ENCODE data around the gene LHFPL2.
A peak's percentile ranks its signal among the peaks of the same experiment; 100 is the strongest.

The LHFPL2 gene

GRCh38 chr5:78523314-78524193, 125.0 kb downstream of the LHFPL2 start:
- H3K9me3 Mint-ChIP-seq, result no peaks in the 10 kb centered on the region
- ATAC-seq (replicated peaks) (no peak), DNase-seq (no peak)
- peaks cover 0 to 2% of the 10 kb centered on the region in 2 donors for H3K4me1 Mint-ChIP-seq (ENCODE audit: low read depth in 2 of 2)
- H3K27ac Mint-ChIP-seq, result no peak overlapping the region
- no peak overlapping the region for H3K4me3 Mint-ChIP-seq
- H3K27me3 Mint-ChIP-seq, result peaks cover 53 to 71% of the 10 kb centered on the region in 2 donors
- no peaks in the 10 kb centered on the region for H3K36me3 Mint-ChIP-seq (ENCODE audit: insufficient read depth)

- ATAC-seq (replicated peaks) (no peak), DNase-seq (no peak)
- Mint-ChIP-seq H3K9me3 (no peaks in the 10 kb centered on the region), H3K4me3 (no peak overlapping the region), H3K27me3 (peaks cover 62 to 66% of the 10 kb centered on the region in 2 donors), H3K36me3 (ENCODE audit: insufficient read depth) (no peaks in the 10 kb centered on the region), H3K4me1 (ENCODE audit: low read depth in 2 of 2) (peaks cover 0 to 2% of the 10 kb centered on the region in 2 donors), H3K27ac (no peak overlapping the region)
Observed at GRCh38 chr5:78522476-78523260, 125.9 kb downstream of the LHFPL2 start.

GRCh38 chr5:78521455-78521854, 127.1 kb downstream of the LHFPL2 start:
- no peak for ATAC-seq (replicated peaks)
- Mint-ChIP-seq H3K27ac (no peak overlapping the region), H3K27me3 (peaks cover 71 to 72% of the 10 kb centered on the region in 2 donors), H3K4me3 (no peak overlapping the region), H3K36me3 (ENCODE audit: insufficient read depth) (no peaks in the 10 kb centered on the region), H3K9me3 (no peaks in the 10 kb centered on the region), H3K4me1 (ENCODE audit: low read depth in 2 of 2) (peaks cover 0 to 2% of the 10 kb centered on the region in 2 donors)
- DNase-seq, result no peak

- DNase-seq (no peak), ATAC-seq (replicated peaks) (no peak)
- peaks cover 75 to 80% of the 10 kb centered on the region in 2 donors for H3K27me3 Mint-ChIP-seq
- no peaks in the 10 kb centered on the region for H3K36me3 Mint-ChIP-seq (ENCODE audit: insufficient read depth)
- H3K4me1 Mint-ChIP-seq (ENCODE audit: low read depth in 2 of 2), result no peaks in the 10 kb centered on the region
- no peaks in the 10 kb centered on the region for H3K9me3 Mint-ChIP-seq
- no peak overlapping the region for H3K4me3 Mint-ChIP-seq
- no peak overlapping the region for H3K27ac Mint-ChIP-seq
Observed at GRCh38 chr5:78519198-78519941, 129.2 kb downstream of the LHFPL2 start.

- ATAC-seq (replicated peaks) (no peak), DNase-seq (no peak)
- Mint-ChIP-seq H3K9me3 (no peaks in the 10 kb centered on the region), H3K36me3 (ENCODE audit: insufficient read depth) (no peaks in the 10 kb centered on the region), H3K27ac (no peak overlapping the region), H3K27me3 (peaks cover 78 to 82% of the 10 kb centered on the region in 2 donors), H3K4me3 (no peak overlapping the region), H3K4me1 (ENCODE audit: low read depth in 2 of 2) (no peaks in the 10 kb centered on the region)
Observed at GRCh38 chr5:78518365-78519197, 130.0 kb downstream of the LHFPL2 start.

GRCh38 chr5:78515670-78516069, 132.9 kb downstream of the LHFPL2 start:
- no peaks in the 10 kb centered on the region for H3K4me1 Mint-ChIP-seq (ENCODE audit: low read depth in 2 of 2)
- no peak overlapping the region for H3K27ac Mint-ChIP-seq
- DNase-seq (no peak), ATAC-seq (replicated peaks) (no peak)
- no peaks in the 10 kb centered on the region for H3K9me3 Mint-ChIP-seq
- H3K36me3 Mint-ChIP-seq (ENCODE audit: insufficient read depth), result no peaks in the 10 kb centered on the region
- H3K27me3 Mint-ChIP-seq, result peaks cover 76 to 85% of the 10 kb centered on the region in 2 donors
- H3K4me3 Mint-ChIP-seq, result no peak overlapping the region

GRCh38 chr5:78514427-78515330, 133.9 kb downstream of the LHFPL2 start:
- Mint-ChIP-seq H3K36me3 (ENCODE audit: insufficient read depth) (no peaks in the 10 kb centered on the region), H3K27ac (no peak overlapping the region), H3K27me3 (peaks cover 72 to 79% of the 10 kb centered on the region in 2 donors), H3K4me1 (ENCODE audit: low read depth in 2 of 2) (peaks cover under 1% of the 10 kb centered on the region in 2 donors), H3K4me3 (no peak overlapping the region), H3K9me3 (no peaks in the 10 kb centered on the region)
- ATAC-seq (replicated peaks) (no peak), DNase-seq (no peak)

GRCh38 chr5:78513441-78513840, 135.1 kb downstream of the LHFPL2 start:
- H3K27me3 Mint-ChIP-seq, result peaks cover 72 to 79% of the 10 kb centered on the region in 2 donors
- ATAC-seq (replicated peaks) (no peak), DNase-seq (no peak)
- H3K4me3 Mint-ChIP-seq, result no peak overlapping the region
- H3K36me3 Mint-ChIP-seq (ENCODE audit: insufficient read depth), result no peaks in the 10 kb centered on the region
- no peaks in the 10 kb centered on the region for H3K9me3 Mint-ChIP-seq
- peaks cover 9 to 10% of the 10 kb centered on the region in 2 donors for H3K4me1 Mint-ChIP-seq (ENCODE audit: low read depth in 2 of 2)
- no peak overlapping the region for H3K27ac Mint-ChIP-seq

- Mint-ChIP-seq H3K27me3 (peaks cover 70 to 85% of the 10 kb centered on the region in 2 donors), H3K4me3 (no peak overlapping the region)
Observed at GRCh38 chr5:78512435-78512834, 136.1 kb downstream of the LHFPL2 start.

GRCh38 chr5:78511121-78511906, 137.3 kb downstream of the LHFPL2 start:
- DNase-seq (no peak), ATAC-seq (replicated peaks) (no peak)
- Mint-ChIP-seq H3K4me3 (peak overlapping the region; percentile 81 to 82), H3K27ac (no peak overlapping the region), H3K27me3 (peaks cover 72 to 85% of the 10 kb centered on the region in 2 donors), H3K9me3 (no peaks in the 10 kb centered on the region), H3K36me3 (ENCODE audit: insufficient read depth) (no peaks in the 10 kb centered on the region), H3K4me1 (ENCODE audit: low read depth in 2 of 2) (peaks cover 9 to 10% of the 10 kb centered on the region in 2 donors)

More at GRCh38 chr5:78512435-78512834, 136.1 kb downstream of the LHFPL2 start:
- Mint-ChIP-seq H3K36me3 (ENCODE audit: insufficient read depth) (no peaks in the 10 kb centered on the region), H3K4me1 (ENCODE audit: low read depth in 2 of 2) (peaks cover 9 to 10% of the 10 kb centered on the region in 2 donors), H3K27ac (no peak overlapping the region), H3K9me3 (no peaks in the 10 kb centered on the region)
- DNase-seq (no peak), ATAC-seq (replicated peaks) (no peak)
